Fibroblast of skin of left biceps (primary cell): ENCODE results near the gene GFPT2.

Source experiments
- DNase-seq, 2 experiments: peaks; one replicate each; pipeline ENCODE4 v3.0.0-alpha.2; 2013; ENCODE audit warnings: low read depth in 2 of 2

GFPT2 gene

GRCh38 chr5:180332861-180333260 is 20.3 kb downstream of the GFPT2 start:
- no peak for DNase-seq

DNA sequence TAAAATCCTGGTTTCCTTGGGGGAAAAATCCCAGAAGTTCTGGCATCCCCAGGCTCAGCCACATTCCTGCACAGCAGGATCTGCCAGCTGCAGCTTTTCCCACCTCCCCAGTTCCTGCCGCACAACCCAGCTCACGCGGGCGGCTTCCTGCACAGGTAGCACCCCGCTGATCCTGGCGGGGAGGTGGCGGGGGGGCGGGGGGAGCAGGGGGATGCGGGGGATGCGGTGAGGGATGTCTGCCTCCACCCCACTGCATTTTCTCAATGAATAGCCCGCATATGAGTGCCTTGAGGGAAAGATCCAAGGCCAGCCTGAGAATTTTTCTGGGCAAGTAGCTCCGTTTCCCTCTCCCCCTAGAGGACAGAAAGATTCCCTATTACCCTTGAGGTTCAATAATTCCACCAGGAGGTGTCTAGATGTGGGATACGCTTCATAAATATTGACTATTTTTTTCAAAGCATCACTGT is 21.1 kb downstream of the GFPT2 start:
- DNase-seq = no peak

DNA sequence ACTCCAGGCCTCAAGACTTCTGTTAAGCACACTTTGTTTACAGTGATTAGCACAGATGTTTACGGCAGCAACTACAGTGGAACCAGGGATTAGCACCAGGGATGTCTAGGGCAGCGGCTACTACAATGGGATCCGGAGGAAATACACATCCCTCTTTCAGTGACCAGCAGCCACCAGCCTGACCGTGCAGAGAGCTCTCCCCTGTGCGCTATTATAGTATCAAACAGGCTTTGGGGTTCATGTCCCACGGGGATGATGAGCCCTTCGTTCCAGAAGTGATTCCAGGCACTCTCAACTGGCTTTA is 21.5 kb downstream of the GFPT2 start:
- DNase-seq = no peak

DNA sequence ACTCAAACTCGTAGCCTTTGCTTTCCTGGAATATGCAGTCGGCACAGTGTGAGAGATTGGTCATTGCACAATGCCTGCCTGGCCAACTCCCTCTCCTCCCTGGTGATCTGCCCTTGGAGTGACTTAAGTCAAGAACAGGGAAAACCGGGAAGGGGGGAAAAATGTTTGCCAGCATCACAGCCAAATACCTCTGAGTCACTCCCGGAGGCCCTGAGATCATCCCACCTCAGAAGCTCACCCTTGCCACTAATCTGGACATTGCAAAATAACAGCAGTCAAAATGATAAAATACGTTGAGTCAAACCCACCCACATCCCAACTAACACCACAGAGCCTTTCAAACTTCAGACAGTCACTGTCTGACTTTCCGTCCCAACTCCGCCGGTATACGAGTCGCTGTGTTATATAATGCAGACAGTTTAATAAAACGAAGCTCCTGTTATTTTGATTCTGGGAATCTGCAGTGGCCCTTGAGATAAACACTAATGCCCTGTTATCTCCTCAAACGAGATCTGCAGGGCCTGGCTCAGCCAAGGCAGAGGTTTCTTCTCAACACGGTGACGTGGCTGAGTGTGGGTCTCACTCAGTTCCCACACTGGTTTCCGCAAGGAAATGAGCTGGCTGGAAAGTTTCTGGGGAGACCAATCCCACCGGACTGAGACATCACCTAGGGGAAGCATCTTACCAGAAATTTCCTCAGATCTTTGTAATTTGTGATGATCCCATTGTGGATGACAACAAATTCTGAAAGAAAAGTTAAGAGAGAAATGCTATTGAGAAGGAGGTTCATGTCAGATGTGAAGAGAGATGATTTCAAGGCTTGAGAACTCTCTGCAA is 22.1 kb downstream of the GFPT2 start:
- peak; percentile 79 to 84 for DNase-seq

DNA sequence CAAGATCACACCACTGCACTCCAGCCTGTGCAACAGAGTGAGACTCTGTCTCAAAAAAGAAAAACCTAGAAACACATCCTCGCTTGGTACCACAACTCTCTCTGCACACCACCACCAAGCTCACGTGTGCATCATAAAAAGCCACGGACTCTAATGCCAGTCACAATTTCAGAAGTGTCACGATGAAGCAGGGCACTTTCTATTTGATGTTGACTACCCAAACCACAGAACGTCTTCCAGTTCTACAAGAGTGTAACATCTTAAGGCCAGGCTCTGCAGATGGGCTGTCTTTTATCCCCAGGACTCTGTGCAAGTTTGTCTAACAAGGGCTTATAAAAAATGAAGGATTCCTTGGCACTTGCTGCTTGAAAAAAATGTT is 22.9 kb downstream of the GFPT2 start:
- no peak for DNase-seq

GRCh38 chr5:180329606-180330269 is 23.4 kb downstream of the GFPT2 start:
- DNase-seq = no peak

- no peak for DNase-seq
Measured at GRCh38 chr5:180329138-180329435, 24.0 kb downstream of the GFPT2 start.

DNA sequence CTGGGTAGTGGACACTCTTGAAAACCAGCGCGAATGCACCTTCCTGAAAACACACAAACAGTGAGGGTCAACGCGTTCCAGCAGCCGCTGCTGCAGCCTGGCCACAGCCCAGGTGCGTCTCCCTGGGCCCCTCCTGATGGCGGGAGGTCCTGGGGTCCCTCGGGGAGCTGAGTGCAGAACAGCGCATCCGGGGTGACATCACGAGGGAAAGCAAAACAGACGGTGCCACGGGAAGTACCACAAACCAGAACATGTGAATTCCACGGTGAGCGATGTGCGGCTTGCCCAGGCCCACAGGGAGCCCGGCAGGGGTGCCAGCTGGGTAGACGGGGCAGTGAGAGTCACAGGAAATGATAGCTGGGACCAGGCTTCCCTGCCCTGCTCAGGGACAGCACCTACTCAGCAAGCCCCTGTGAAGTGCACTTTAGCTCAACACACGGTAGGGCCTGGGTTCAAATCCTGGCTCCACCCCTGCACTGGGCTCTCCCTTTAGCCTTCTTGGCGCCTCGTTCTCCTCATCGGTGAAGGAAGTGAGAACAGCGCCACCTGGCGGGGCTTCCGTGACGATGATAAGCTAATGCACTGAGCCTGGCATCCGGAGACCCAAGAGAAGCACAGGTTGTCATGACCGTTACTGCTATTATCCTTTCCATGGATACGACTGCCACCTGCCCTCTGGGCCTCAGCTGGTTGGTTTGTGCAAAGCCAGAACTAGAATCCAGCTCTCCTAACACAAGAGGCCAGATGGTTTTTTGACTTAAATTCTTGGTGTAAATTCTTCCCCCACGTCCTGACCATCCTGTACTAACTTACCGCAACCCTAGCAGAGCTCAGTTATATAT is 24.6 kb downstream of the GFPT2 start:
- no peak for DNase-seq

- DNase-seq = no peak
Measured at GRCh38 chr5:180326989-180327565, 26.1 kb downstream of the GFPT2 start.

GRCh38 chr5:180324601-180324950 is 28.6 kb downstream of the GFPT2 start:
- no peak for DNase-seq

DNA sequence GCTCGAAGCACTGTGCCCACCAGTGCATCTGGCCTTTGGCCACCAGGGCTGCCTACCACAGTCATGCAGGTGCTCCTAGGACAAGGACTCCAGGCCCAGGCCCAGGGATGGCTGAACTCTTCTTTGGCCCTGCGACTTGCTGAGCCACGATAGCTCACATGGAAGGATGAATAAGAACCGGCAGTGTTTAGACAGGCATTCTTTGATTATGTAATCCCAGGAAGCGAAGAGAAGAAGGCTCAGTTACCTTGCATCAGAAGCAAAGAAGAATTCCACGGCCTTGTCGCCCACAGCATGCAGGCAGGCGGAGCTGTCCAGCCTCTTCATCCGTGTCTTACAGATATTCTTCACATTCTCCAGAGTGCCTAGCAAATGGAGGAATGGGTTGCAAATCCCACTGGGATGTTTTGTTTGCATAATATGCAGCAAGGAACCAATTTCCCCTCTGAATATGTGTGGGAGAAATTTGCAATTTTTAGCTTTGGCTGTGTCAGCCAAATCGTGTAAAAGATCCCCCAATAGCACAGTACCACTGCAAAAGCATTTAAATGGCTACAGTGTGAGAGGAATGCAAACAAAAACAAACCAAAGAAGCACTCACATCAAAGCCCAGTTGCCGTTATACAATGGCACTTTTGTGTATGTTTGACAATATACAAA is 29.1 kb downstream of the GFPT2 start:
- DNase-seq = no peak

- no peak for DNase-seq
Measured at GRCh38 chr5:180323160-180323559, 30.0 kb downstream of the GFPT2 start.

DNA sequence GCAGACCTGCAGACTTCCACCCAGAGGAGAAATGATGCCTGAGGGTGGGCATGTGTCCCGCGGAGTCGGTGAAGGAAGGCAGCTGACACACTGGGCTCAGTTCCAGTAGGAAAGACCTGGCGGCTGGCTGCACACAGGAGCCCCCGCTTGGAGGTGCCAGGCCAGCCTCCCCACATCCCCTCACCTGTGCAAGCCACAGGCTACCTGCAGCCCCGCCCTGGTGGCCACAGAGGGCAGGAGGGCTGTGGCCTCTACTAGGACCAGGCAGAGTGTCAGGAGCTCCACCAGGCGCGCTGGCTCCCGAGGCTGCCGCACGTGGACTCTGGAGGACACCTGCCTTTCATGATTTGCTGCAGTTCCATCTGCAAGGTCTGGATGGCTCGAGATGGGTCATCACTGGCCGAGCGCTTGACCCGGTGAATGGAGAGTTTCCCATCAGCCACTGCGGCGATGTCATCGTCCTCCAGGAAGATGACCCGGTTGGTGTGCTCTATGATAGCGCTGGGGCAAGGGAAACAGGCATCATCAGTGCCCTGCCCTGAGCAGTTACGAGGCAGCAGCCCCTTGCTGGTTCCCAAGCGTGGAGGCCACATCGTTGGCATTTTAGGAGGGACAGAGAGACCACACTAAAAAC is 34.6 kb downstream of the GFPT2 start:
- no peak for DNase-seq

GRCh38 chr5:180316586-180316985 is 36.5 kb downstream of the GFPT2 start:
- DNase-seq = no peak

DNA sequence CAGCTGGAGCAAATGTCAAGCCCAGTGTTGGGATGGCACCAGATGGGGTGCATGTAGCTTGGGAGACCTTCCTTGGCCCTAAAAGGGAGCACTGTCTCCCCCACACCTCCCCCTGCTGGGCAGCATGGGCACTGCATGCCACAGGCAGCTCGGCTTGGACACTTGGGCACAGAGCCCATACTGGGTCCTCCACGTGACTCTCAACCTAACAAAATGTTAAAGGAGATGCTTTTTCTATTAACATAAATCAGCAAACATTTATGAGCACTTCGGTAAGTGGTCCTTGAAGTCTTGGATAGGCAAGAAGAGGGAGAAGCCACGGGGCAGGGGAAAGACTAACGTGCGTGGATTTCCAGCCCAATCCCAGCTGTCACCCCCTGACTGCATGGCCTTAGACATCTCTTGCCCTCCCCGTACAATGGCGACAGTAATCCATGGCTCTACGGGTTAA is 37.3 kb downstream of the GFPT2 start:
- no peak for DNase-seq

- DNase-seq = no peak
Measured at GRCh38 chr5:180313677-180314505, 39.2 kb downstream of the GFPT2 start.

GRCh38 chr5:180311216-180311615 is 41.9 kb downstream of the GFPT2 start:
- DNase-seq = no peak

DNA sequence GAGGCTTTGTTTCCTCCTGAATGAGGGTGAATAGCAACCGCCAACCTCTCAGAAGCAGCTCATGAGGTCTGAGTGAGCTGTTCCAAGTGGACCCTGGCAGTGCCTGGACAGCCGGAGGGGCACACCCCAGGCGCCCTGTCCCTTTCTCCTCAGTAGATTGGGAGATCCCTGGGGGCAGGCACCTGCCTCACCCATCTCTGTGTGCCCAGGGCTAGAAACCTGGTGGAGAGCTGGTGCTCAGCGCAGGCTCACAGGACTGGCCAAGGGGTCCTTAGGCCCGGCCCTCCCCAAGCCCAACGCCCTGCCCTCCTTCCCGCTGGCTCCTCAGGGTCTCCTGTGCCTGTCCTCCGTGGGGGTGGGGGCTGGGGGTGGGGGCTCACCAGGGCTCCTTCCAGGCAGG is 46.3 kb downstream of the GFPT2 start:
- no peak for DNase-seq

DNA sequence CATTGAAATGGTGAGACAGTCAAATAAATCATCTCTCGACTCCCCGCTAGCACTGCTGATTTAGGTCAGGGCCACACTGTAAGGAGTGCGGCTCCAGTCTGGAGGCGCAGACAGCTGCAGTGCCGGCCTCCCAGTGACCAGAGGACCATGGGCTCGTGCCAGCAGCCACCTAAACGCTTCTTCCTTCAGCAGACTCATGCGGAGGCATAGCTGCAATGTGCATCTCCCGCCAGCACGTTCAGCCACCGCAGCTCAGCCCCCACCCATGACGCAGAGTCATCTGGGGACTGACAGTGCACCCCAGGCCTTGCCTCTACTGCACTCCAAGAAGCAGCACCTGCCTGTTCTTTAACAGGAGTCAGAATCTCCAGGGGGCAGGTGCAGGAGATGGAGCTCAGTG is 47.7 kb downstream of the GFPT2 start:
- DNase-seq = no peak
